SIG-M5 treated with dmso at 0.1 percent for 504 hours (cell line): ENCODE results near the gene ACTR3C.
A peak's percentile ranks its signal among the peaks of the same experiment; 100 is the strongest.
"Not testable (repeated sequence)": the region's sequence is repeated elsewhere in the genome, so short reads cannot be mapped to it uniquely, and the experiment has no call there.

Experiments
- DNase-seq: peaks from one replicate; lab custom pipeline; 2025; ENCODE audit not compliant: unreplicated experiment; lab: John Stamatoyannopoulos, UW

The ACTR3C gene

DNA sequence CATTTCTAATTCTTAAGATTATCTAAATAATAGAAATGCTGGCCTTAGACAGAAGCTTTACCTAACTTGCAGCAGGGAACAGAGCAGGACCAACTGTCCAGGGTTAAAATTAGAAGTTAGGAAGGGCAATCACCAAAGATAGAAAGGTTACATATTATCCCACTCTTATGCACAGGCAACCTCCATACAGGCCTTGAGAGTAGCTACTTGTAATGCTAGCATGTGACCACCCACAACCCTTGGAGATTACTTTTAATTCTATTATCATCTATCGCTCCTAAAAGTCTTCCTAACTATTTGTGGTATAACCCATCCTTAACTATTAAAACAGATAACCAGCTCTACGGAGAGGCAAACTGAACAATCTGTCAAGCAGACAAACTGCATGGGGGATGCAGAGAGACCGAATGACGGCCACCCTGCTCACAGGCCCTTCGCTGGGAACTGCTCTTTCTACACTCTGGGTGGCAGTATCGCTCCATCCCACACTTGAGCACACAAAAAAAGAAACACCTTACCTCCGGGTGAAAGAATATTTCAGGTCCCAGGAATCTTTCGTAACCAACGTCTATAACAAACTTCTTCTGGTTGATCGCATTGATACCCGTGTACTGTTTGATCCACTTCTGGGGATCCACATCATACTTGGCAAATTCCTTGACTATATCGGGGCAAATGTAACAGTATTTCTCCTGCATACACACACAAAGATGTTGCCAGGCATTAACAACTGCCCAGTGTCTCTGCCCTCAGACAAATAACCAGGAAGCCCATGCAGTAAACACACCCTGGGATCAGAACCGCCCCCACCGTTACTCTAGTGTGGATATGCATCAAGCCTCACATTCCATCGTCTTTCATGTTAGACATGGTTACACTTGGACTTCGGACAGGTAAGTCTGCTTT, 37.2 kb downstream of the ACTR3C start:
- peak; percentile 8 for DNase-seq

- DNase-seq: not testable (repeated sequence)
Observed at GRCh38 chr7:150283608-150284007, 39.7 kb downstream of the ACTR3C start.

DNA sequence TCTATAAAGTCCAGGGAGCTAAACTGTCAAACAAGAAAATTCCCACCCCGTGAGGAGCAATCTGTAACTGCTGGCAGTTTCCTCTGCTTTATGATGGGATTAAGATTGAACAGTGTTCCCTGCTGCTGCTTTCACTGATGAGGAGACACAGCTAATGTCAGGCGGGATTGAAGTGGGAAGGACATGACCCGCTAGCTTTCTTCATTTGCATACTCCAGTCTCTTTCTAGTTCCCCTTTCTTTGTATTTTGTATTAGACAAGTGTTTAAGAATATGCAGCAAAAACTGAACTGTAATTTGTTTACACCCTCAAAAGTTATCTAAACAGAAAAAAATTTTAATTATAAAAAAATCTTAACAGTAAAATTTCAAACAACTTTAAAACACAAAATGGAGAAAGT, 40.2 kb downstream of the ACTR3C start:
- not testable (repeated sequence) for DNase-seq

- DNase-seq: not testable (repeated sequence)
Observed at GRCh38 chr7:150281681-150282403, 41.5 kb downstream of the ACTR3C start.

DNA sequence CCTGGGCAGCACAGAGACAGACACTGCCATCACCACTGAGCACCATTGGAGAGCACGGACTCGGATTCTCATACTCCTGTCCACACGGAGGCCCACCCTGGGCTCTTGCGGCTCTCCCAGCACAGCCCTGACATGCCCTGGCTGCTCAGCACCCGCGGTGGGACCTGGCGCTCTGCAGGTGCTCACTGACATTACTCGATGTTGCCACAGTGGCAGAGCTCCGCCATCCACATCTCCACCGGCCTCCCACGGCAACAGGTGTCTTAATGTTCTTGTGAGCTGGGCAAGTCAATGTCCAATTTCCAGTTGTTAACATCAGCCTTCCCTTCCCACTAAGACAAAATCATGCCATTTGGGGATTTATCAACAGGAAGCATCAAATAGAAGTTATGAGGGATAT, 45.0 kb downstream of the ACTR3C start:
- not testable (repeated sequence) for DNase-seq

DNA sequence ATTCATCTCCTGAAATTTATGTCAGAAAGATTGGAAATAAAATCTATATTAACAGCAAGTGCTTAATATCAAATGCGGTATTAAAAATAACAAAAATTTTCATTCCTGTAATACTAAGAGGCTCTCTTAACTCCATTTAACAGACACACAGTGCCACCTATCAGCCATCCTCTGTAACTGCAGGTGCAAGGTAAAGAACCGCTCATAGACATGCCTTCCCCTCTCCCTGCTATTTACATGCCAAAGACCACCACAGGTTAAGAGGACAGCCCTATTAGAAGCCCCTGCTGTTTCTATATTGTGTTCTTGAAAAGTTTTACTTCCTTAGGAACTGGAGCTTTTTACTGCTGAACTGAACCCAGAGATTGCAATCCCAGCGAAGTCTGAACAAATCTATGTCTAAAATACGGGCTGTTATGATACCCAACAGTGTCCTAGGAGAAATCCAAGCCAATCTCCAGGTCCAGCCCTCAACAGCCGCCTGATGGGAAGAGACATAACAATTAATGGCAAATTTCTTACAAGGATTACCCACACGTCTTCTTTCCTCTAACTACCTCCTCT, 47.1 kb downstream of the ACTR3C start:
- peak; percentile 12 for DNase-seq

GRCh38 chr7:150271898-150272297, 51.4 kb downstream of the ACTR3C start:
- not testable (repeated sequence) for DNase-seq

DNA sequence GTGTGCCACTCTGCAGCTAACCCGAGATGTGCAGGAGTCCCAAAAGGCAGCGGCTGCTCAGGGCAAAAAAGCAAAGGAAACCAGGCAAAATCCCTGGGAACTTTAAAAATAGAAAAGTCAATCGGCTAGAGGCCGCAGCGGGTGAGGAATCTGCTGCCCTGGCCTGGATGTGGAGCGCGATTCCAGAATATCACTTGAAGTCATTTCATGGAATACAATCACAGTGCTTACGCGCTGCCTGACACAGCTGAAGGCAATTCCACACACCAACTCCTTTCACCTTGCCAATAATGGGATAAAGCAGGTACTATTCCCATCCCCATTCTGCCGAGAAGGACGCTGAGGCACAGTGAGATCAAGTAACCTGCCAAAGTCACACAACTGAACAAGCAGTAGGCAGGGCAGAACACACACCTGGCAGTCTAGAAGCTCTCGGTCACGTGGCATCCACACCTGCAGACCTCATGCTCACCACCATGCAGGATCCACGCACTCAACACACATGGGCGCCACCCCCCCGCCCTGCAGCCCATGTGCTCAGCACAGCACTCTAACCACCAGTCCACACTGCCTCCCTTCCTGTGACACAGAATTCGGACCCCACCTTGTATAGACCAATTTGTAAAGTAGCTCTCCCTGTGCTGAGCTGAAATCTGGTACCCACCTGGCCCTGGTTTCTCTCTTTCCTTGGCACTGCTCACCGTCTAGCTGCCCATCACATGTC, 53.1 kb downstream of the ACTR3C start:
- DNase-seq: not testable (repeated sequence)

DNA sequence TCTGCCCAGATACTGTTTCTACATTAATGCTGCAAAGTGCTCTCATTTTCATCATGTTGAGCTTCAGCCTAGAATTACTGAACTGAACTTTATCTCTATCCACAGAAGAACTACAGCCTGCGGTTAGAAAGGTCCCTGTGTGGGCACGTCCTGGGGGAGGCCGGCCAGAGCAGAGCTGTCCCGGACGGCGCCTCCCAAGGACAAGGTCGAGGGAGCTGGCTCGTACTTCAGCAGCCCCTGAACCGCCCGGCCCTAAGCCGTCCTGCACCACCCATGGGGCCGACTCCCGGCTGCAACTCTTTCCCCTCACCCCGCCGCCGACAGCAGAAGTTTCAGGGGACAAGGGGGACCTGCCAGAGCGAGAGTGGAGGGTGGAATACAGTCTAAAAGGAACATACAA, 54.5 kb downstream of the ACTR3C start:
- DNase-seq: not testable (repeated sequence)

DNA sequence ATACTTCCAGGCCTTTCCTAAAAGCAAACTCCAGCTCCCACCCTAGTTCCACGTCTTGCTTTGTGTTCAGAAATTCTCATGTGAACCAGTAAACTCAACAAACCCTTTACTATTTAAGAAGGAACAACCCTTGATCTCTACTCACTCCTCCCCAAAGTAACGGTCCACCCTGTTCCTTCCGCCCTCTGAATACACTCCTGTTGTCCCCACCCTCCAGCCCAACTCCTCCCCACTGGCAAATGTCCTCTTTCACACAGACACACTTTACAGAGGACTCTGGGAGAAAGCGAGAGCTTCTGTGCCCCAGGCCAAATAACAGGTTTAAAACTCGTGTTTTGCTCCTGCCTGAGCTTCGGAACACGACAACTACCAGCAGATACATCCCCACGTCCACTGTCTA, 55.1 kb downstream of the ACTR3C start:
- not testable (repeated sequence) for DNase-seq

GRCh38 chr7:150266953-150267665, 56.2 kb downstream of the ACTR3C start:
- not testable (repeated sequence) for DNase-seq

- not testable (repeated sequence) for DNase-seq
Observed at GRCh38 chr7:150262656-150263055, 60.7 kb downstream of the ACTR3C start.

DNA sequence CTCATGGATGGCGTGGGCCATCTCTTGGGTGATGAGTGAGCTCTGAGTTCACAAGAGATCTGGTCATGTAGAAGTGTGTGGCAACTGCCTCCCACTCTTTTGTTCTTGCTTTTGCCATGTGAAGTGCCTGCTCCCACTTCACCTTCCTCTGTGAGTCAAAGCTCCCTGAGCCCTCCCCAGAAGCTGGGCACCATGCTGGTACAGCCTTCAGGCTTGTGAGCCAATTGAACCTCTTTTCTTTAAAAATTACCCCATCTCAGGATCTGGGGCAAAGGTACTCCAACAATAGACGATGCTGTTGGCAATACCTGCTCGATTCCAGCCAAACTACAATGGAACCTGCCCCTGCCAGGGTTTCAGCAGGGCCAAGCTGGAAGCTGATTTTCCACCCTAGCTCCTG, 75.6 kb downstream of the ACTR3C start:
- DNase-seq: not testable (repeated sequence)

DNA sequence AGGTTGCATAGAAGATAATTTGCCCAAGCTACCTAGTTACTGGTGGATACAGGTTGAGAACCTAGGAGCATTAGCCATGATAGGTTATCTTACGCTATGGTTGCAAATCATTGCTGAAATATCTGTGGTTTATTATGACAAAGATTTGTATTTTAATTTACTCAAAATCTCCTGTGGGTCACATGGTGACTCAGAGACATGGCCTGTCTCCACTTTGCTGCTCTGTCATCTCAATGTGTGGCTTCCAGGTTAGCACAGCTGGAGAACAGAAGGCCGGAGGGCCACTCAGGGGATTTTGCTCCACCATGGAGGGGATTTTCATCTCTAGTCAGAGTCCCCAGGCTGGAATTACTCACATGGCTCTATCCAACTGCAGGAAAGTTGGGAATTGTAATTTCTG, 78.1 kb downstream of the ACTR3C start:
- DNase-seq: not testable (repeated sequence)

DNA sequence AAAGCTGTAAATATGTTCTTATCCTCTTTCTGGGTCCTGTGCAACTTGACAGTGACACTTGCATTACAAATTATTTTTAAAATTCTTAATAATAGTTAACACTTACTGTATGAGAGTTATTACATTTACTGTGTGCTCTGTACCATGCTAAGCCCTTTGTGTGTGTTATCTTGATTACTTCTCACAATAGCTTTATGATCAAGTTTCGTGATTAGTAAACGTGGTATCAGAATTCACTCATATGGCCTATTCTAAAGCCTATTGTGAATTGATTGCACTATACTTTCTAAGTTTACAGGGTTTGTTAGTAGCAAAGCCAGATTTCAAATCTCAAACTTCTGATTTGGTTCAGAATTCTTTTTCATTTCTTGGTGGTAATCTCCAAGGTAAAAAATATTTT, 80.4 kb downstream of the ACTR3C start:
- not testable (repeated sequence) for DNase-seq

GRCh38 chr7:150225444-150225843, 97.9 kb downstream of the ACTR3C start:
- DNase-seq: not testable (repeated sequence)

GRCh38 chr7:150222083-150222972, 101.0 kb downstream of the ACTR3C start:
- not testable (repeated sequence) for DNase-seq

DNA sequence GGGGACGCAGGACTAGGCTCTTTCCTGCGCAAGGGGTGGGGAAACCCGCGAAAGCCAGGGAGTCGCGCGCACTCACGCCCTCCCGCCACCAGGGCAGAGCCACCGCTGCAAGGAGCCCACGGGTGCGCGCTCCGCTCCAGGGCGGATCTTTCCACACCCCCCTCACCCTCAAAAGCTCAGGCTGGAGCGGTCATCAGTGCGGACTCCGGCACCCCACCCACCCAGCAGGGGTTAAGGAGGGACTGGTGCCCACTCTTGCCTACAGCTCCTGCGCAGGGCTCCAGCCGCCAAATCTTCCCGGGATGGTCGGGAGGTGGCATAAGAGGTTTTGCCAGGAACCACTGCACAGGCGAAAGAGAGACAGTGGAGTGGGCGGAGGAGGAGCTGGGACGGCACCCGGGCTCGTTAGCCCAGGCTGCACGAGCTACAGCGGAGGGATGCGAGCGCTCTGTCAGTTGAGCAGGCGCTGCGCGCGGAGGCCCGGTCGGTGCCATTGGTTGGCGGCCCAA, 102.6 kb downstream of the ACTR3C start:
- DNase-seq: not testable (repeated sequence)
